Measurements from ENCODE around the gene SFTA2.
A peak's percentile ranks its signal among the peaks of the same experiment; 100 is the strongest.

SFTA2 gene

DNA sequence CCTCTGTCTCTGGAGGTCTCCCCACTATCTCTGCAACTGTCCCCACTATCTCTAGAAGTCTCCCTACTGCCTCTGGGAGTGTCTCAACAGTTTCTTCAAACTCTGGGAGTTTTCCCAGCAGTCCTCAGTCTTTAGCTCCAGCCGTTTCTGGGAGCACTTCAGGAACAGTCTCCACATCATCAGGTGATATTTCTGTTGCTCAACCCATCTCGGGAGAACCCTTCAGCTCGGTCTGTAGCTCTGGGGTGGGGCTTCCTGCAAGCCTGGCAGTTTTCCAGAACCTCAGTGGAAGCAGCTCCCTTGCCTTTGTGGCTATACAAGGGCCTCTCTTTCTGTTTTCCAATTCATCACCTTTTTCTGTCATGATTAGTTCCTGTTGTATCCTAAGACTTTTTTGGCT, 3.0 kb upstream of the SFTA2 start:
- Histone ChIP-seq H3K27me3 (ENCODE audit: insufficient read depth, poor library complexity, severe bottlenecking) (no peaks in the 10 kb centered on the region), H3K4me3 (replicated peaks; ENCODE audit: insufficient read depth, low read length) (no peak overlapping the region), H3K27ac (replicated peaks) (no peak overlapping the region)
- TF ChIP-seq SPI1 (IDR thresholded peaks at IDR 0.05; ENCODE audit: borderline replicate concordance, low read depth) = no peak
- no peak for TF ChIP-seq POLR2AphosphoS5 (IDR thresholded peaks at IDR 0.05; ENCODE audit: low read depth)
- no peak for TF ChIP-seq CTCF (IDR thresholded peaks at IDR 0.05; ENCODE audit: insufficient read depth, low read length)
- TF ChIP-seq GABPA (IDR thresholded peaks at IDR 0.05; ENCODE audit: low read depth) = no peak
- TF ChIP-seq, protein P1, sequence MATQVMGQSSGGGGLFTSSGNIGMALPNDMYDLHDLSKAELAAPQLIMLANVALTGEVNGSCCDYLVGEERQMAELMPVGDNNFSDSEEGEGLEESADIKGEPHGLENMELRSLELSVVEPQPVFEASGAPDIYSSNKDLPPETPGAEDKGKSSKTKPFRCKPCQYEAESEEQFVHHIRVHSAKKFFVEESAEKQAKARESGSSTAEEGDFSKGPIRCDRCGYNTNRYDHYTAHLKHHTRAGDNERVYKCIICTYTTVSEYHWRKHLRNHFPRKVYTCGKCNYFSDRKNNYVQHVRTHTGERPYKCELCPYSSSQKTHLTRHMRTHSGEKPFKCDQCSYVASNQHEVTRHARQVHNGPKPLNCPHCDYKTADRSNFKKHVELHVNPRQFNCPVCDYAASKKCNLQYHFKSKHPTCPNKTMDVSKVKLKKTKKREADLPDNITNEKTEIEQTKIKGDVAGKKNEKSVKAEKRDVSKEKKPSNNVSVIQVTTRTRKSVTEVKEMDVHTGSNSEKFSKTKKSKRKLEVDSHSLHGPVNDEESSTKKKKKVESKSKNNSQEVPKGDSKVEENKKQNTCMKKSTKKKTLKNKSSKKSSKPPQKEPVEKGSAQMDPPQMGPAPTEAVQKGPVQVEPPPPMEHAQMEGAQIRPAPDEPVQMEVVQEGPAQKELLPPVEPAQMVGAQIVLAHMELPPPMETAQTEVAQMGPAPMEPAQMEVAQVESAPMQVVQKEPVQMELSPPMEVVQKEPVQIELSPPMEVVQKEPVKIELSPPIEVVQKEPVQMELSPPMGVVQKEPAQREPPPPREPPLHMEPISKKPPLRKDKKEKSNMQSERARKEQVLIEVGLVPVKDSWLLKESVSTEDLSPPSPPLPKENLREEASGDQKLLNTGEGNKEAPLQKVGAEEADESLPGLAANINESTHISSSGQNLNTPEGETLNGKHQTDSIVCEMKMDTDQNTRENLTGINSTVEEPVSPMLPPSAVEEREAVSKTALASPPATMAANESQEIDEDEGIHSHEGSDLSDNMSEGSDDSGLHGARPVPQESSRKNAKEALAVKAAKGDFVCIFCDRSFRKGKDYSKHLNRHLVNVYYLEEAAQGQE (IDR thresholded peaks at IDR 0.05; ENCODE audit: insufficient replicate concordance, low read depth) = no peak
- DNase-seq (ENCODE audit: low read depth in 1 of 2, low spot score in 1 of 2) = no peak

- Histone ChIP-seq H3K27me3 (ENCODE audit: insufficient read depth, poor library complexity, severe bottlenecking) (no peaks in the 10 kb centered on the region), H3K27ac (replicated peaks) (no peak overlapping the region), H3K4me3 (replicated peaks; ENCODE audit: insufficient read depth, low read length) (no peak overlapping the region)
- TF ChIP-seq SPI1 (IDR thresholded peaks at IDR 0.05; ENCODE audit: borderline replicate concordance, low read depth) = peak; percentile 18; the same call in 1 of the 2 replicates
- TF ChIP-seq GABPA (IDR thresholded peaks at IDR 0.05; ENCODE audit: low read depth) = no peak
- no peak for DNase-seq (ENCODE audit: low read depth in 1 of 2, low spot score in 1 of 2)
These were observed 845 bp upstream of the SFTA2 start for GRCh38 chr6:30932665-30933365.

DNA sequence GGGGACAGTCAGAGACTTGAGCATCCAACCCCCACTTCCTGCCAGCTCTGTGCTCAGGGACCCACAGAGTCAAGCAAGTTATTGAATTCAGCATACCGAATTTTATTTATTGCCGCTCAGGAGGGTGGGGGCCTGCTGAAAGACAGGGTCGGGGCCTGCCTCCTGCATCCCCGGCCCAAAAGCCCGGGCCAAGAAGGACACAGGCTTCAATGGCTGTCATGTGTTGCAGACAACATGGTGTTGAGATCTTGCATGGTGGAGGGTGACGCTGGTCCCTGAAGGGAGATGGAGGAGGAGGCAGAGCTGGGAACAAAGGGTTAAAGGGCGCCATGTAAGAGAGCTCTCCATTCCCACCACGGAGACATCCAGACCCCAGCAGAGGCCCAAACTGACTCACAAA, 698 bp downstream of the SFTA2 start:
- Histone ChIP-seq H3K27me3 (ENCODE audit: insufficient read depth, poor library complexity, severe bottlenecking) (no peaks in the 10 kb centered on the region), H3K4me3 (replicated peaks; ENCODE audit: insufficient read depth, low read length) (no peak overlapping the region), H3K27ac (replicated peaks) (no peak overlapping the region)
- TF ChIP-seq SPI1 (IDR thresholded peaks at IDR 0.05; ENCODE audit: borderline replicate concordance, low read depth) = no peak
- TF ChIP-seq CTCF (IDR thresholded peaks at IDR 0.05; ENCODE audit: insufficient read depth, low read length) = no peak
- no peak for DNase-seq (ENCODE audit: low read depth in 1 of 2, low spot score in 1 of 2)

DNA sequence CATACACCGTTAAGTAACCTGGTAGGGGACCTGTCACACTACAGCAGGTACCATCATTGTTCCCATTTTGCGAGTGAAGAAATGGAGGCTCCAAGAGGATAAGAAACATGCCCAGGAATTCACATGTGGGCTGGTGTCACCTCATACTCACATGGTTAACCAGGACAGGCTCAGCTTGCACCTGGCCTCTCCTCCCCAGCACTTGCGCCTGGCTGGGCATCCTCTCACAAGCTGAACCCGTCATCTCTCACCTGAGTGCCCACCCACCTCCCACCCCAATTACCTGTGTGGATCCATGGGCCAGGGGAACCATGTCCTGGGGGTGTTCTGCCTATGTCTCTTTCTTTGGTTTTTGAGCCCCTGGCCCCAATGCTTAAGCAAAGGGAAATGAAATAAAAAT, 1.5 kb downstream of the SFTA2 start:
- DNase-seq (ENCODE audit: low read depth in 1 of 2, low spot score in 1 of 2) = no peak
- H3K27ac ChIP-seq (replicated peaks) = no peak overlapping the region
- no peak overlapping the region for H3K4me3 ChIP-seq (replicated peaks; ENCODE audit: insufficient read depth, low read length)
- H3K27me3 ChIP-seq (ENCODE audit: insufficient read depth, poor library complexity, severe bottlenecking) = no peaks in the 10 kb centered on the region
- TF ChIP-seq SPI1 (IDR thresholded peaks at IDR 0.05; ENCODE audit: borderline replicate concordance, low read depth) (no peak), POLR2AphosphoS5 (IDR thresholded peaks at IDR 0.05; ENCODE audit: low read depth) (no peak), GABPA (IDR thresholded peaks at IDR 0.05; ENCODE audit: low read depth) (no peak), CTCF (IDR thresholded peaks at IDR 0.05; ENCODE audit: insufficient read depth, low read length) (no peak)
- TF ChIP-seq, protein P1 (IDR thresholded peaks at IDR 0.05; ENCODE audit: insufficient replicate concordance, low read depth) = no peak
